ENCODE data around the gene SEMA5A.
"Not testable (repeated sequence)": the region's sequence is repeated elsewhere in the genome, so short reads cannot be mapped to it uniquely, and the experiment has no call there.

Gene SEMA5A

DNA sequence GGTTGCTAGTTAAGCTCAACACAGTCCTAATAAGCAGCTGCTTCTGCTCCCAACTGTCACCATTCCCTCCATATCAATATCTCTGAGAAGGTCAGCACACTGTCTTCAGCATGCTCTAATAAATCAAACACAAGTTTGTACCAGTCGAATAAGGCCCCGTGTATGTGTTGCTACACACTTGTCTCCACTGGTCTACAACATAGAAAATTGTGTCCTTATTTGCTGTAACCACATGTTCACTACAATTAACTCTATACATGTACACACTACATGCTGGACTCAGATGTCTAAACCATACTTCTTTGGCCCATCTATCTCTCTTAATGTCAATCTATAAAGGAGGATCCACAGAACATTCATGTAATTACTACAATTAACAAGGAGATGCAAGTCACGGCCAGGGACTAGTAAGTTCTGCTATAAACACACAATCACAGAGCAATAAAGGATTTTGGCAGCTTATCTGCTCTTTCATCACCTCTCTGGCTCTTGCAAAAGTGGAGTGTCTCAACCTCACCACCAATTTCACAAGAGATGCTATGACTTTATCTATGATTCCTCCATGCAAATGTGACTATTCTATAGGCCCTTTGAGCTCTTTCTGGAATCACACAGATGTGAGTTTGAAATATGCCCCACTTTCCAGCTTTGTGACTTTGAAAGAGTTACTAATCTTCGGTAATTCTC, 143.9 kb downstream of the SEMA5A start:
- H3K36me3 Mint-ChIP-seq (ENCODE audit: low read depth): no peaks in the 10 kb centered on the region
- H3K4me1 Mint-ChIP-seq (ENCODE audit: low read depth): no peaks in the 10 kb centered on the region
- H3K9me3 Mint-ChIP-seq: peaks cover 10% of the 10 kb centered on the region
- no peaks in the 10 kb centered on the region for H3K27me3 Mint-ChIP-seq (ENCODE audit: low read depth)
- H3K27ac Mint-ChIP-seq: no peak overlapping the region
- no peak overlapping the region for H3K4me3 Mint-ChIP-seq

DNA sequence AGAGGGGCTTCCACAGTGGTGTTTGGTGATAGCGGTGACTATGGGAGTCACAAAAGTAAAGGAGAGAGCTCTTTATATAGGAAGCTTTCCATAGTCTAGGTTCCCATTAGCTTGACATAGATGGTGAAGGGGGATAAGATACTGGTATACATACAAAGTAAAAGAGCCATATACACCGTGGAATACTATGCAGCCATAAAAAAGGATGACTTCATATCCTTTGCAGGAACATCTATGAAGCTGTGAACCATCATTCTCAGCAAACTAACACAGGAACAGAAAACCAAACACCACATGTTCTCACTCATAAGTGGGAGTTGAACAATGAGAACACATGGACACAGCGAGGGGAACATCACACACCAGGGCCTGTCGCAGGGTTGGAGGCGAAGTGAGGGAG, 146.1 kb downstream of the SEMA5A start:
- peaks cover 10% of the 10 kb centered on the region for H3K9me3 Mint-ChIP-seq
- H3K27ac Mint-ChIP-seq; H3K4me3 Mint-ChIP-seq; H3K4me1 Mint-ChIP-seq (ENCODE audit: low read depth); H3K36me3 Mint-ChIP-seq (ENCODE audit: low read depth); H3K27me3 Mint-ChIP-seq (ENCODE audit: low read depth): not testable (repeated sequence)

DNA sequence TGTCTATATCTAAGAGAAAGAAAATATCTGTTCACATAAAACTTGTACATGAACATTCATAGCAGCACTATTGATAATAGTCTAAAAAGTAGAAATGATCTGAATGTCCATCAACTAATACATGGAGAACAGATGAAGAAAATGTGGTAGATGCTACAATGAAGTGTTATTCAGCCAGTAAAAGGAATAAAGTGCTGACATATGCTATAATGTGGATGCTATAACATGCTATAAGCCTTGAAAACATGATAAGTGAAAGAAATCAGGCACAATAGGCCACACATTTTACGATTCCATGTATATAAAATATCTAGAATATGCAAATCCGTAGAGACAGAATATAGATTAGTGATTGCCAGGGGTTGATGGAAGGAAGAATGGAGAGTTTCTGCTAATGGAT, 146.8 kb downstream of the SEMA5A start:
- peaks cover 10% of the 10 kb centered on the region for H3K9me3 Mint-ChIP-seq
- H3K36me3 Mint-ChIP-seq (ENCODE audit: low read depth): no peaks in the 10 kb centered on the region
- no peaks in the 10 kb centered on the region for H3K4me1 Mint-ChIP-seq (ENCODE audit: low read depth)
- H3K27ac Mint-ChIP-seq: no peak overlapping the region
- no peak overlapping the region for H3K4me3 Mint-ChIP-seq
- no peaks in the 10 kb centered on the region for H3K27me3 Mint-ChIP-seq (ENCODE audit: low read depth)

DNA sequence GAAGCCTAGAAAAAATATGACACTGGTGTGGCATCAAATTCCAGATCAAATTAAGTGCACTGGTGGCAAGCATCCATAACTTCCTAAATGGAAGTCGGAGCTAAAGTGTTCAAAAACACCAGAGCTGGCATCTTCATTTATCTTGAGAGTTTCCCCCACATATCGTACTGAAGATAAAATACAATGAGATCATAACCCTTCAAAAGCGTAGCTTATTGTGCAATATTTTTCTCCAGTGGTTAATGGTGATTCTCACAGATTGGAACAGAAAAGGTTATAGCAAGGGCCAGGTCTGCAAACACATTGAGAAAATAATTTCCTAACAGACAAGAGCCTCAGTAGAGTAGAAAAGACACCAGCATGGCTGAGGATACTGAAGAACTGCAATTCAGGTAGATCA, 147.6 kb downstream of the SEMA5A start:
- no peaks in the 10 kb centered on the region for H3K27me3 Mint-ChIP-seq (ENCODE audit: low read depth)
- no peaks in the 10 kb centered on the region for H3K36me3 Mint-ChIP-seq (ENCODE audit: low read depth)
- H3K4me3 Mint-ChIP-seq: no peak overlapping the region
- peaks cover 10% of the 10 kb centered on the region for H3K9me3 Mint-ChIP-seq
- H3K4me1 Mint-ChIP-seq (ENCODE audit: low read depth): no peaks in the 10 kb centered on the region
- no peak overlapping the region for H3K27ac Mint-ChIP-seq

DNA sequence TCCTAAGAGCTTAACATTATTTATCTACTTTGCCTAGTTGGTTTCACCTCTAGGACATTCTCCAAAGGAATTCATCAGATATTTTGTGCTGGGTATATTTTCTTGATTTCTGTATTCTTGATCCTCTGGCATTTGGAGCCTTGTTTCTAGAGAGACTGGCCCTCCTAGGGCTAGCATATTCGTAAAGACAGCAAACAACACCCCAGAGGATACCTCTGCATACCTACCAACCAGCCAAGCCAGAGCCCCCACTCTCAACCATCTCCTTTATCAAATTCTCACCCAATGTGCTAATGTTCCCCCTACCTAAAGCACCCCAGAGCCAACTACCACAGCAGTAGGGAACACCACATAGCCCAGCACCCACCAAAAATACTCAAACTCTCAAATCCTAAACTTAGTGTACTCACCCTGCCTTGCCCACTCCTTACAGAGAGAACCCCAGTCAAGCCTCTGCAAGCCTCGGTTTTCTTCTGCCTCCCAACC, 149.5 kb downstream of the SEMA5A start:
- Mint-ChIP-seq H3K36me3 (ENCODE audit: low read depth) (no peaks in the 10 kb centered on the region), H3K4me3 (no peak overlapping the region), H3K4me1 (ENCODE audit: low read depth) (no peaks in the 10 kb centered on the region), H3K27ac (no peak overlapping the region), H3K9me3 (peaks cover 7% of the 10 kb centered on the region), H3K27me3 (ENCODE audit: low read depth) (no peaks in the 10 kb centered on the region)

DNA sequence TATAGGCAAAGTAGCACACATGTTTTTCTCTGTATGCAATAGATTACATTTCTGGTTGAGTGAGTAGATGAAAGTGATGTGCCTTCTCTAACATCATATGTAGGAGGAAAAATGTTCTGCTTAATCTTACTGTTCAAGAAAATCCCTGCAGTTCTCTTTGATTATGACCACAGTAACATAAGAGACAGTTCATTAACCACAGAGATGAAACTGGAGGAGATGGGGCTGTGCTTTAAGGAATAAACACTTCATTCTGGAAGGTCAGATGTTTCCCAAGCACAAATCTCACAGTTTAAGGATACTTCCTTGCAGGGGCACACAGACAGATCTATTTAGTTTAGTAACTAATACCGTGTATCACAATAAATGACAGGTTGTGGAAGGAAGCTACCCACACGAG, 150.2 kb downstream of the SEMA5A start:
- Mint-ChIP-seq H3K4me1 (ENCODE audit: low read depth) (no peaks in the 10 kb centered on the region), H3K36me3 (ENCODE audit: low read depth) (no peaks in the 10 kb centered on the region), H3K27me3 (ENCODE audit: low read depth) (no peaks in the 10 kb centered on the region), H3K4me3 (no peak overlapping the region), H3K27ac (no peak overlapping the region), H3K9me3 (peaks cover 7% of the 10 kb centered on the region)

DNA sequence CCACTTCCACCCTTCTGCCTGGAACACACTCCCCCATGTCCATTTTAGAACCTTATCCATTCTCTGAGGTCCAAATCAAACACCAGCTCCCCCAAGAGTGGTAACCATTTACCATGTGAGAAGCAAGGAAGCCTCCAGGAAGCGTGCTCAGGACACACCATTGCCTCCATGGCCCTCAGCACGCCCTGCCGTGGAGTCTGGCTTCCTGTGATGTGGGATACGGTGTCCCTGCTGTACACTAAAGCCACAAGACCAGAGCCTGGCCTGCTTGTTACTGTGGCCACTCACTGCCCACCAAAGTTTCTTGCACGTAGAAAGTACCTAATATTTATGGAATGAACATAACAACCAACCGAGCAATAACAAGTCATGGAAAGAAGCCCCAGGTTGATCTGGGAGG, 151.7 kb downstream of the SEMA5A start:
- Mint-ChIP-seq H3K27me3 (ENCODE audit: low read depth) (no peaks in the 10 kb centered on the region), H3K27ac (no peak overlapping the region), H3K36me3 (ENCODE audit: low read depth) (no peaks in the 10 kb centered on the region), H3K4me1 (ENCODE audit: low read depth) (no peaks in the 10 kb centered on the region), H3K4me3 (no peak overlapping the region), H3K9me3 (peaks cover 3% of the 10 kb centered on the region)

DNA sequence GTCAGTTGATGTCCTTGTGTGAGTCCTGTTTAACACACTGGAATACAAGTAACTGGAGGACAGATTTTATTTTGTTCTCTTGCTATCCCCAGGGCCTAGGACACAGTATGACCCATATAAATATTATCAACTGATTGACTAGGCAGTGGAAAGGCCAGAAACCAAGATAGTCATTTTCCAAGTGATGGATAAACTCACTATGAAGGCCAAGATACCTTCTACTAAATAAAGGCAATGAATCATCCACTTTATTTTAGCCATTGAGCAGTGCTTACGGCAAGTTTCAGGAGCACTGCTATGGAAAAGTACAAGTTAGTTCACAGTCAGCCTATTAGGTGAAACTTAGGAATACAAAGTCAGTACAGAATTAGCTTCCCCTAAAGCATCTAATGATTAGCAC, 153.2 kb downstream of the SEMA5A start:
- Mint-ChIP-seq H3K4me3 (no peak overlapping the region), H3K9me3 (no peaks in the 10 kb centered on the region), H3K4me1 (ENCODE audit: low read depth) (no peaks in the 10 kb centered on the region), H3K27me3 (ENCODE audit: low read depth) (no peaks in the 10 kb centered on the region), H3K36me3 (ENCODE audit: low read depth) (no peaks in the 10 kb centered on the region), H3K27ac (no peak overlapping the region)

DNA sequence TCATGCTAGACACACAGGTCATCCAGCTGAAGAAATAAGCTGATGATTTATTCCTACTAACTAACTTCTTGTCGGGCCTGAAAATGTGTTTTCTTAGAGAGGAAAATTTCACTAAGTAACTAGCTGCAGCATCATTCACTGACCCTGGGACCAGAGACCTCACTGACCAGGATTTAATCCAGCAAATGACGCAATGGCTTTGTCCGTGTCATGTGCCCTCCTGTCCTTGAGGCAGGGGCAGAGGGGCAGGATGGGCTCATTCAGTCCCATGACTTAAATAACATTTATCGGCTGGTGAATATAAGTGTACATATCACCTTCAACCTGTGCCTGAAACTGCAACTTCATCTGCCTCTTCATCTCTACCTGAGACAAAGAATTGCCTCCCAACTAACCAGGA, 154.8 kb downstream of the SEMA5A start:
- Mint-ChIP-seq H3K36me3 (ENCODE audit: low read depth) (no peaks in the 10 kb centered on the region), H3K4me3 (no peak overlapping the region), H3K27me3 (ENCODE audit: low read depth) (no peaks in the 10 kb centered on the region), H3K27ac (no peak overlapping the region), H3K9me3 (no peaks in the 10 kb centered on the region), H3K4me1 (ENCODE audit: low read depth) (no peaks in the 10 kb centered on the region)

DNA sequence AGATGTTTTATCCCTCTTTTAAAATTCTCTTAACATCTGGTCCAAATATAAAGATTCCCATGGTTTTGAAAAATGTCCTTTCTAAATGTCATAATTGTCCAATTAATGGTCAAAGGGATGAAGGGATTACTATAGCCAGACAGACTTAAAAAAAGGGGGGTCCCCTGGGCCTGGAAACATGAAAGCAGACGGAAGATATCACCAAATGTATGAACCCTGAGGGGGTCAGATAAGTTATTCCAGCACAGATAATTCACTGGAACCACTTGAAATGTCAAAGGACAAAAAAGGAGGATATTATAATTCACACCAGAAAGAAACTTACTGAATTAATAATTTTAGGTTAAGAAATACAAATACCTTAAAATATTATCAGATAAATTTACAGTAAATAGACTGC, 155.8 kb downstream of the SEMA5A start:
- H3K4me3 Mint-ChIP-seq: no peak overlapping the region
- no peaks in the 10 kb centered on the region for H3K9me3 Mint-ChIP-seq
- no peaks in the 10 kb centered on the region for H3K36me3 Mint-ChIP-seq (ENCODE audit: low read depth)
- no peaks in the 10 kb centered on the region for H3K27me3 Mint-ChIP-seq (ENCODE audit: low read depth)
- no peaks in the 10 kb centered on the region for H3K4me1 Mint-ChIP-seq (ENCODE audit: low read depth)
- no peak overlapping the region for H3K27ac Mint-ChIP-seq

DNA sequence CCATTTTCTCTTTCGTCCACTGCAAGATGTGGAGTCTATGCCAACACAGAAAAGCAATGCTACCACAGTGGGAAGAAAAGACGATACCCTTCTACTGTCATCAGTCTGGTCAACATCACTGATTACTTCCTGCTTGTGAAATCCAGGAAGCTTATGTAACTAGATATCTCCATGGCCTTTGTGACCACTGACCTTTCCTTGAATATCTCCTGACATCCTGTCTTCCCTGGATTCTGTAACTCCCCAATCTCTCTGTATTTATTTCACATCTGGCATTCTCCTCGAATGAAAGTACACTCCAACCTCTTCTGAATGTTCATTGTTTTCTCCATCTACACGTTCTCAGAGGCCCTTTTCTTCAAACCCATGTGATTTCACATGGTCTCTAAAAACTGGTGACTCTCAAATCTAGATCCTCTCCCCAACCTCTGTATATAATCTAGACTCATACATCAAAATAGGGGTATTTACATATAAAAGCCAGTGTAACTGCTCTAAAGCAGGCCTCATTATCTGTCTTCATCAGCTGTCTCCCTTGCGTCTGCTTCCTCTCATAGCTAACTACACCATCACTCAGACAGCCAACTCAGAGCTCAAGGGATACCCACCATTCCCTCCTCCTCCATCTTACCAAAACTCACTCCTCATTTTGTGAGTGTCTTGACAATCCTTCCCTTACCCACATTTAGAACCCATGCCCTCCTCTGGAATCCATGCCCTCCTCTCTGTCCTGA, 156.8 kb downstream of the SEMA5A start:
- no peaks in the 10 kb centered on the region for H3K9me3 Mint-ChIP-seq
- no peaks in the 10 kb centered on the region for H3K4me1 Mint-ChIP-seq (ENCODE audit: low read depth)
- H3K27me3 Mint-ChIP-seq (ENCODE audit: low read depth): no peaks in the 10 kb centered on the region
- H3K4me3 Mint-ChIP-seq: no peak overlapping the region
- no peaks in the 10 kb centered on the region for H3K36me3 Mint-ChIP-seq (ENCODE audit: low read depth)
- no peak overlapping the region for H3K27ac Mint-ChIP-seq

DNA sequence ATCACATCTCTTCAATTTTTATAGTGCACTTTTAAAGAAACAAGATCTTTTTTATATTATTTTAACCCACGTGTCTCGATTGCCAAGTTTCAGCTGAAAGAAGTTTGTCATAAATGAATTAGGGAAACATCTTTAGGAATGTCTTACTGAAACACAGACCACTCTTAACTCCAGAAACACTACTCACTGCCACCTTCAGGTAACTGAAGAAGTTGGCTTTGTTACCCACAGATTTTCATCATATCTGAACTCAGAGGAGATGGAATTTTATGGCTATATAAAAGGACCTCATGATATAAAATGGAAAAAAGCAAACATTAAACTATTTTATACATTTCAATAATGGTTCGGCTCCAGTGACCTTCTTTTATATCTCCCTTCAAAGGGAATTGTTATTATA, 158.0 kb downstream of the SEMA5A start:
- H3K9me3 Mint-ChIP-seq: no peaks in the 10 kb centered on the region
- no peaks in the 10 kb centered on the region for H3K36me3 Mint-ChIP-seq (ENCODE audit: low read depth)
- no peaks in the 10 kb centered on the region for H3K27me3 Mint-ChIP-seq (ENCODE audit: low read depth)
- H3K4me3 Mint-ChIP-seq: no peak overlapping the region
- H3K4me1 Mint-ChIP-seq (ENCODE audit: low read depth): no peaks in the 10 kb centered on the region
- H3K27ac Mint-ChIP-seq: no peak overlapping the region

DNA sequence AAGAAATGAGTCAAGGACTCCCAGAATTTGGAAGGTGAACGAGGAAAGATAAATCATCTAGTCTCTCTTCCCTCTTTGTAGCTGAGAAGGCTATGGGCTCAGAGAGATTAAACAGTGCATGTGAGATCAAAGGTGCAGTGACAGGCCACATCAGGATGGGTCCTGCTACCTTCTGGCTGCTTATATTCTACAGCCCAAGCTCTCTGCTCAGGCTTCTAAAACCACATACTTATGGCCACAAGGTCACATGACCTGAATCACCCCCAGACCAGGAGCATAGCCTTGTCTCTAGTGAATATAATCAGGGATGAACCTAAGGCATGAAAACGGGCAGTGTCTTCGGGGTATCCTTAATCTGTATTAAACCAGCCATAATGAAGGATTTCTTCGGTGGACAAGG, 158.9 kb downstream of the SEMA5A start:
- H3K4me3 Mint-ChIP-seq: no peak overlapping the region
- no peaks in the 10 kb centered on the region for H3K36me3 Mint-ChIP-seq (ENCODE audit: low read depth)
- no peak overlapping the region for H3K27ac Mint-ChIP-seq
- no peaks in the 10 kb centered on the region for H3K4me1 Mint-ChIP-seq (ENCODE audit: low read depth)
- H3K9me3 Mint-ChIP-seq: no peaks in the 10 kb centered on the region
- no peaks in the 10 kb centered on the region for H3K27me3 Mint-ChIP-seq (ENCODE audit: low read depth)

DNA sequence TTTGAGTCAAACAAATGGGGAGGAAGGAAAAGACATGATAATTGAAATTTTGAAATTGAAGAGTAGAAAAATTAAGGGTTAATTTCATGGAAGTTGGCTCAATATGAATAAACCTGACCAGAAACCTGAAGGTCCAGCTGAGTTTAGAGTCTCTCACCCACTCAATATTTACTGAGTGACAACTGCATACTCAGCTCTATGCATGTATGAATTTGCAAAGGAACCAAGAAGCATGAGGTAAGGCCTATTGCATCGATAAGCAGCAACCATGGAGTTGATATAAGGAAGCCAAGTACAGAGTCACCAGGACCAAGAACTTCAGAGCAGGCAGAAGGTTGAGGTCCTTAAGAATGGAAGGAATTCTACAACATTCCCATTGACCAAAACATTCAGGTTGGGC, 163.4 kb downstream of the SEMA5A start:
- Mint-ChIP-seq H3K27me3 (ENCODE audit: low read depth) (no peaks in the 10 kb centered on the region), H3K27ac (no peak overlapping the region), H3K9me3 (peaks cover 4% of the 10 kb centered on the region), H3K4me3 (no peak overlapping the region), H3K36me3 (ENCODE audit: low read depth) (no peaks in the 10 kb centered on the region), H3K4me1 (ENCODE audit: low read depth) (no peaks in the 10 kb centered on the region)

DNA sequence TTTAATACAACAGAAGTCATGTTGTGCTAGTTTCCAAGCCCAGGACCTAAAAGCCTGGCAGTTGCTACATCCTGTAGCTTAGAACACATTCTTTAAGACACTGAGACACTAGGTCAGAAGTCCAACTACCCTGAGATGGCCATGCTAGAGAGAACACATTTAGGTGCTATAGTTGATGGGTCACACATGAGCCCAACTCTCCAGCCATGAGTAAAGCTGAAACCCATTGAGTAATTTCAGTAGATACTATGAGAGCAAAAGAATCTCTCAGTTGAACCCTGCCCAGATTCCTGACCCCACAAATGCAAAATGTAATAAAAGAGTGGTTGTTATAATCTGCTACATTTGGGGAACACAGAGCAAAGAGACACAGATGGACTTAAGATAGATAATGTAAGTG, 164.4 kb downstream of the SEMA5A start:
- Mint-ChIP-seq H3K36me3 (ENCODE audit: low read depth) (no peaks in the 10 kb centered on the region), H3K27ac (no peak overlapping the region), H3K9me3 (peaks cover 4% of the 10 kb centered on the region), H3K4me3 (no peak overlapping the region), H3K27me3 (ENCODE audit: low read depth) (no peaks in the 10 kb centered on the region), H3K4me1 (ENCODE audit: low read depth) (no peaks in the 10 kb centered on the region)
